ENCODE results near the gene PTGR3. TPM values are rescaled to one million over a fixed set of nuclear protein-coding genes. Genes with fewer than 3 reads are reported as not detected.

The PTGR3 gene
- total and polyA plus RNA-seq, 2 of the 8 experiments (the other 6 are each of a cell fraction or from before 2014, with no cell fraction given) = 2.0 to 3.6 TPM

GRCh38 chr18:75189696-75190095, 19.2 kb downstream of the PTGR3 start:
- Histone ChIP-seq H3K56ac (replicated peaks; ENCODE audit: insufficient read length, low read depth, low read length) (no peak overlapping the region), H3K79me2 (ENCODE audit: control insufficient read depth in 1 of 2, insufficient read depth in 2 of 2, low read length in 2 of 2) (no peaks in the 10 kb centered on the region), H3K9ac (replicated peaks in 1 of 4; ENCODE audit: extremely low read depth in 1 of 4, low read depth in 3 of 4, low read length in 3 of 4) (no peak overlapping the region), H3K23ac (ENCODE audit: insufficient read length) (no peak overlapping the region), H3K27ac (ENCODE audit: low read depth, low read length) (no peak overlapping the region), H3K36me3 (ENCODE audit: control insufficient read depth in 2 of 4, insufficient read depth in 4 of 4, low read length in 3 of 4) (no peaks in the 10 kb centered on the region), H4K8ac (ENCODE audit: extremely low read depth, insufficient read depth, low read length) (no peak overlapping the region), H4K91ac (replicated peaks; ENCODE audit: insufficient read length, low read length) (no peak overlapping the region), H3K4ac (replicated peaks; ENCODE audit: insufficient read length, low read depth, low read length) (no peak overlapping the region), H3K9me3 (ENCODE audit: insufficient read depth in 2 of 2, low read depth in 1 of 2, low read length in 1 of 2) (no peaks in the 10 kb centered on the region), H4K5ac (ENCODE audit: insufficient read length, low read depth, low read length) (no peak overlapping the region), H2AK5ac (ENCODE audit: low read depth, low read length) (no peak overlapping the region), H3K4me2 (ENCODE audit: insufficient read depth in 1 of 2, low read depth in 2 of 2, low read length in 2 of 2) (no peak overlapping the region), H2BK5ac (ENCODE audit: low read depth, low read length) (no peak overlapping the region), H2BK15ac (ENCODE audit: low read length) (no peak overlapping the region), H2AFZ (ENCODE audit: low read length) (no peak overlapping the region), H3K27me3 (replicated peaks in 1 of 4; ENCODE audit: control insufficient read depth in 3 of 4, extremely low read depth in 1 of 4, insufficient read depth in 3 of 4, low read length in 3 of 4) (no peaks in the 10 kb centered on the region), H4K20me1 (replicated peaks in 1 of 2; ENCODE audit: control insufficient read depth in 1 of 2, insufficient read depth in 2 of 2, low read length in 2 of 2) (peaks cover 0 to 2% of the 10 kb centered on the region in 2 experiments), H2BK12ac (ENCODE audit: low read depth, low read length) (no peak overlapping the region), H3K4me1 (replicated peaks in 1 of 4; ENCODE audit: control insufficient read depth in 3 of 4, insufficient read depth in 4 of 4, low read length in 3 of 4) (peaks cover 2 to 5% (median 3%) of the 10 kb centered on the region in 4 experiments; a peak in 4 of 7 replicates), H3K79me1 (ENCODE audit: low read depth, low read length) (no peaks in the 10 kb centered on the region), H2BK20ac (ENCODE audit: low read length) (no peak overlapping the region), H2BK120ac (replicated peaks; ENCODE audit: low read depth, low read length) (no peak overlapping the region), H3K18ac (ENCODE audit: extremely low read depth, low read length) (no peak overlapping the region), H3K14ac (ENCODE audit: insufficient read length) (no peak overlapping the region), H3K4me3 (ENCODE audit: extremely low read depth in 1 of 4, insufficient read depth in 2 of 4, low read depth in 3 of 4, low read length in 4 of 4) (no peak overlapping the region), H3K23me2 (ENCODE audit: low read depth, low read length) (no peaks in the 10 kb centered on the region)
- POLR2A ChIA-PET (ENCODE audit: partially characterized antibody) = no interaction called here
- TF ChIP-seq FOSL1 (IDR thresholded peaks at IDR 0.05; ENCODE audit: insufficient read depth, low read depth, low read length) (no peak), ZNF274 (IDR thresholded peaks at IDR 0.05; ENCODE audit: borderline replicate concordance, extremely low read depth, low read length) (no peak), NRF1 (IDR thresholded peaks at IDR 0.05; ENCODE audit: low read depth, low read length) (no peak), KDM4A (IDR thresholded peaks at IDR 0.05; ENCODE audit: low read depth, low read length, severe bottlenecking) (no peak), JUN (IDR thresholded peaks at IDR 0.05; ENCODE audit: low read depth, low read length) (no peak), MAX (IDR thresholded peaks at IDR 0.05) (no peak), SP2 (IDR thresholded peaks at IDR 0.05; ENCODE audit: low read length) (no peak), RXRA (IDR thresholded peaks at IDR 0.05; ENCODE audit: insufficient read depth, low read depth, low read length) (no peak), SIN3A (conservative IDR thresholded peaks at IDR 0.05 in 1 of 2, IDR thresholded peaks at IDR 0.05 in 1 of 2; ENCODE audit: low read depth in 1 of 2, low read length in 2 of 2) (no peak), CREB1 (IDR thresholded peaks at IDR 0.05) (no peak), E2F6 (IDR thresholded peaks at IDR 0.05) (no peak), TAF7 (optimal IDR thresholded peaks at IDR 0.05; ENCODE audit: borderline replicate concordance, low read depth, low read length) (no peak), TEAD4 (IDR thresholded peaks at IDR 0.05; ENCODE audit: low read depth, low read length) (no peak)
- FAIRE-seq (no peak), DNase-seq (ENCODE audit: low read depth in 1 of 2, low spot score in 2 of 2) (no peak)
- CTCF ChIA-PET (ENCODE audit: partially characterized antibody) = interaction anchor here (0.9 to 1.3 kb wide), 2 partner anchors 10 to 58 kb away, joined by 3 read pairs; no protein-coding TSS in a partner anchor
- WGBS, 2 experiments (ENCODE audit: extremely low coverage in 1 of 2, insufficient coverage in 1 of 2, insufficient read length in 1 of 2, insufficient replicate concordance in 2 of 2, low coverage in 1 of 2, low lambda C conversion rate in 2 of 2, missing lambda C conversion rate in 1 of 2) = 80% methylated on average over 6 of the region's 6 CpGs; no CpG with 5 or more reads in 1 of the 2 experiments

Data from H1 (cell line).